ENCODE measurements around the gene DNM1.

DNA sequence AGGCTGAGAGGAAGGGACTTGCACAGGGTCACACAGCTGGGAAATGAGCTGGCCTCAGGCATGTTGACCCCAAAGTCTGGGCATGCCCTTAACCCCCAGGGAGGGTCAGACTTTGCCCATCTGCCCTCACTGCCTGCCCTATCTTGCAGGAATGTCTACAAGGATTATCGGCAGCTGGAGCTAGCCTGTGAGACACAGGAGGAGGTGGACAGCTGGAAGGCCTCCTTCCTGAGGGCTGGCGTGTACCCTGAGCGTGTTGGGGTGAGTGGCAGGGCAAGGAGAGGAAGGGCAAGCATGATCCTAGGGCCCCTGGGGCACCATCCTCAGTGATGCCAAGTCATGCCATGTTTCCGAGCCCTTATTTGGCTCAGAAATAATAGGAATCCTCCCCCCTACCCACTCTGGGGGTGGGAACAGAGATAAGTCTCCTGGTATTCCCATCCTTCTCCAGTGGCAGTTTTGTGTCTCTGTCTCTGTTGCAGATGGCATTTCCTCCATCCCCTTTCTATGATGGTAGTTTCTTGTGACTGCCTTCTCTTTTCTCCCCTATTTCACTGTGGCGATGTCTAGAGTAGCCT is 44.1 kb downstream of the DNM1 start:
- TF ChIP-seq, protein P1, sequence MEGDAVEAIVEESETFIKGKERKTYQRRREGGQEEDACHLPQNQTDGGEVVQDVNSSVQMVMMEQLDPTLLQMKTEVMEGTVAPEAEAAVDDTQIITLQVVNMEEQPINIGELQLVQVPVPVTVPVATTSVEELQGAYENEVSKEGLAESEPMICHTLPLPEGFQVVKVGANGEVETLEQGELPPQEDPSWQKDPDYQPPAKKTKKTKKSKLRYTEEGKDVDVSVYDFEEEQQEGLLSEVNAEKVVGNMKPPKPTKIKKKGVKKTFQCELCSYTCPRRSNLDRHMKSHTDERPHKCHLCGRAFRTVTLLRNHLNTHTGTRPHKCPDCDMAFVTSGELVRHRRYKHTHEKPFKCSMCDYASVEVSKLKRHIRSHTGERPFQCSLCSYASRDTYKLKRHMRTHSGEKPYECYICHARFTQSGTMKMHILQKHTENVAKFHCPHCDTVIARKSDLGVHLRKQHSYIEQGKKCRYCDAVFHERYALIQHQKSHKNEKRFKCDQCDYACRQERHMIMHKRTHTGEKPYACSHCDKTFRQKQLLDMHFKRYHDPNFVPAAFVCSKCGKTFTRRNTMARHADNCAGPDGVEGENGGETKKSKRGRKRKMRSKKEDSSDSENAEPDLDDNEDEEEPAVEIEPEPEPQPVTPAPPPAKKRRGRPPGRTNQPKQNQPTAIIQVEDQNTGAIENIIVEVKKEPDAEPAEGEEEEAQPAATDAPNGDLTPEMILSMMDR (IDR thresholded peaks at IDR 0.05) = no peak
- no peak for TF ChIP-seq EZH2phosphoT487 (IDR thresholded peaks at IDR 0.05)

Measured in neural progenitor cell (in vitro differentiated cells).